SIG-M5 (cell line): ENCODE data around the gene SH3PXD2B.

Source experiments
- DNase-seq: peaks from one replicate; lab custom pipeline; 2025; lab: John Stamatoyannopoulos, UW

SH3PXD2B gene

GRCh38 chr5:172436879-172437369, 17.4 kb downstream of the SH3PXD2B start:
- DNase-seq = no peak

DNA sequence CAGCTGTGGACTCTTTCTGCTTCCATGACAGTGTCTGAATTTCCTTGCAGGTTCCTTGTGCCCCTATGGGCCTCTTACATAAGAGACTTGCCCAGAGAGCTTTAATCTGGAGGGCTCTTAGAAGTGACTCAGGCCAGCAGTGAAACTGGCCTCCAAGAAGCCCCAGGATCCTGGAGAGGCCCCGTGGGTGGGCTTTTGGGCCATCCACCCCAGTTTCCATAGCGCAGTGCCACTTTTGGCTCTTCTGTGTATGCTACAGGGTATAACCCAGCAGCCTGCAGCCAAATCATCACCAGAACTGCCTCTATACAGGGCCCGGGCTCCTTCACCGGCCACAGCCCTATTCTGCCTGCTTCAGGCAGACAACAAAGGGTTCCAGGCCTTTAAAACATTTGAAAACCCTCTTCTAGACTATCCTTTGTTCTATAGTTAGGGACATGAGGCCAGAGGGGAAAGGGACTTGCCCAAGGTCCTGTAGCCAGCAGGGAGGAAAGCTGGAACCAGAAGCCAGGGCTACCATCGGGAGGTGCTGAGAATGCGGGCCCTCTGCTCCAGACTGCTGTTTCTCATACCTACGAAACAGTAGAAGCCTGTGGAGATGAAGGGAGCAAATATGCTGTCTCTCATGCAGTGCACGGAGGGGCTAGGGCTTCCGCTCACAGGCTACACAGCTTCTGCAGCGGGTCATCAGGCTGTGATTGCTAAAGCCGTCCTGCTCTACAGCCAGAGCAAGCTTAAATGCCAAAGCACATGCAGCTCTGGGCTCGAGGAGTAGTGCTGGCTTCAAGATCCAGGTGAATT, 18.0 kb downstream of the SH3PXD2B start:
- no peak for DNase-seq

- no peak for DNase-seq
Observed at GRCh38 chr5:172435362-172436077, 18.8 kb downstream of the SH3PXD2B start.

- no peak for DNase-seq
Observed at GRCh38 chr5:172434251-172434650, 20.1 kb downstream of the SH3PXD2B start.

- DNase-seq = no peak
Observed at GRCh38 chr5:172433513-172433912, 20.8 kb downstream of the SH3PXD2B start.

- DNase-seq = no peak
Observed at GRCh38 chr5:172433071-172433470, 21.3 kb downstream of the SH3PXD2B start.

DNA sequence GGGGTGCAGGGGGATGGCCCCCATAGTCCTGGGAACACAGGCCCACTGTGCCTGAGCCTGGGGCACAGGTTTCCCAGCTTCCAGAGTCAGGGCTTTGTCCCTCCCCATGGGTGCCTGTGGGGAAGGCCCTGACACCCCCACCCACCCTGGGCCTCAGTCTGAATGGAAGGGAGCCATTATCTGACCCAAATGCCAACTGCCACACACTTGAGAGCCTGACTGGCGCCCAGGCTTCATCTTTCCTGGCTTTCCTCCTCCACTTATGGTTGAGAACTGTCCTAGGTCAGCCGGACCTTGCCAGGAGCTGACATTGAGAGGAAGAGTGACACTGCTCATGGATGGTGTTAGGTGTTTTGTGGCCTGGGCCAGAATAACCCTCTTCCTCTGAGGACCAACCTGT, 24.0 kb downstream of the SH3PXD2B start:
- no peak for DNase-seq

GRCh38 chr5:172429201-172429940, 25.0 kb downstream of the SH3PXD2B start:
- DNase-seq = no peak

GRCh38 chr5:172428224-172429166, 25.8 kb downstream of the SH3PXD2B start:
- DNase-seq = no peak

GRCh38 chr5:172427202-172427601, 27.1 kb downstream of the SH3PXD2B start:
- no peak for DNase-seq

- no peak for DNase-seq
Observed at GRCh38 chr5:172426086-172426485, 28.2 kb downstream of the SH3PXD2B start.

DNA sequence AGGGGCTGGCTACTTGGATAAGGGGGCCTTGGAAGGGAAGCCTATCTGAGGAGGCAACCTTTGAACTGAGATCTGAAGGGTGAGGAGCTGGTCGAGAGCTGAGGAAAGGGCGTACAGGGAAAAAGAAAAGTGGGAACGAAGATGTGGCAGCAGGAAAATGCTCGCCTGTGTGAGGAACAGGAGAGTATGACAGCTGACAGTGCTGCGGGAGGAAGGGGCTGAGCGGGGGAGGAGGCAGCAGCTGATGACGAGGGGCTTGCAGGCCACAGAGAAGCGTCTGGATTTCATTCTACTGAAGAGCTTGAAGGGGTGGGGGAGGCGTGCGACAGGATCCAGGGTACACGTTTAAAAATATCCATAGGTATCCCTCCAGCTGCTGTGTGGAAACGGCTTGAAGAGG, 28.9 kb downstream of the SH3PXD2B start:
- DNase-seq = no peak

DNA sequence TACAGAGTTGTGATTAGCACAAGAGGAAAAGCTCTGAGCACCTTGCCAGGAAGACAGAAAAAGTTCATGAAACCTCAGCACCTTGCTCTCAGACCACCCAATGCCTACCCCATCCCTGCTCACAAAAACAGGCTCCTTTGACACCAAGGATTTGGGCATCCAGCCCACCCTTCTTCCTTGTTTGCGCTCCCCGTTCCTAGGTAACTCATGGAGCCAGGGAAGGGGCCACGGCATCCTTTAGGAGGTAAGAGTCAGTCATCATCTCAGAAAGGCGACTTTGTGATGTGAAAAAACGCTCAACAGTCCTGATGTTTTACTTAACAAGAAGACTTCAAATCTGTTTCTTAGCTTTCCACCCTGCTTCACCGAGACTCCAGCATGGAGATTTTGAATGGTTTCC, 29.5 kb downstream of the SH3PXD2B start:
- DNase-seq = no peak

DNA sequence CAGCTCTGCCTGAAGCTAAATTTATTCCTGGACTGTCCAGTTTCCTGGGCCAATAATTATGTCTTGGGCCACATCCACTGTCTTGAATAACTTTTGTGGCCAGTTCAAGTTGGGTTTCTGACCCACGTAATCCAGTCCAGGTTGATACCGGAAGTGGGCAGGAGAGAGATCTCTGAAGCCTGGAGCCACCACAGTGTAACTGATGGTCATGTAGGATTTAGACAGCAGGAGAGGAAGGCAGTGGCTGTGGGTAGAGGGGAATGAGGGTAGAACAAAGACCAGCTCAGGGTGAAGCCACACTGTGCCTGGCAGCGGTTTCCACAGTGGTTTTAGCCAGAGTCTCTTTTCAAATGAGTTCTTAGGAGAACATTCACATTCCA, 30.2 kb downstream of the SH3PXD2B start:
- DNase-seq = no peak

- DNase-seq = no peak
Observed at GRCh38 chr5:172423379-172424110, 30.8 kb downstream of the SH3PXD2B start.

GRCh38 chr5:172422255-172422654, 32.1 kb downstream of the SH3PXD2B start:
- DNase-seq = no peak

GRCh38 chr5:172421020-172421419, 33.3 kb downstream of the SH3PXD2B start:
- no peak for DNase-seq

DNA sequence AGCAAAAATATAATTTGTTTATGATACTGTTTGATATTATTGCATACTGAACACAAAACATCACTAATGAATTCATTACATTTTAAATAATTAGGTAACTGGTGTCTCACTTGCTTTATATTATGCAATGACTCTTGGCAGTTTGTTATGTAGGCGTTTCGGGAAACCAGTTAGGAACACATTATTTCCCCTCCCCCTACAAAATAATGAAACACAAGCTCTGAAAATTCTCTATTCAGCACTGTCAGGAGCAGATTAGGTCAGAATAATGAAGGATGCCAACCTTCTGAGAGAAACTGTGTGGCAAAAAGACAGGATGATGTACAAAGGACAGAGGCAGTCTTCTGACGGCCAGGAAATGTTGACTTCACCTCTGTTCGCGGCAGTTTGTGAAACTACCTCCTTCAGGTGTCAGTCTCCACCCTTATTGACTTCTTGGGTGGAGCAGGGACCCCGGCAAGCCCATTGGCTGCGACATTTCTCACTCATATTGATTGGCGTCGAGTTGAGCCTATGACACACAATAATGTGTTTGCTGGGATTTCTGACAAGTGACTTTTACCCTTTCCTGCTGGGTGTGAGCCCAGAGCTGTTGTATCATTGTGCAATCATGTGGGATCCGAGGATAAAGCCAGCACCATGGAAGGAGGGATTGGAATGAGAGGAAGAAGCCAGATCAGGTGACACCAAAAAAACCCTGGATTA, 33.9 kb downstream of the SH3PXD2B start:
- no peak for DNase-seq

DNA sequence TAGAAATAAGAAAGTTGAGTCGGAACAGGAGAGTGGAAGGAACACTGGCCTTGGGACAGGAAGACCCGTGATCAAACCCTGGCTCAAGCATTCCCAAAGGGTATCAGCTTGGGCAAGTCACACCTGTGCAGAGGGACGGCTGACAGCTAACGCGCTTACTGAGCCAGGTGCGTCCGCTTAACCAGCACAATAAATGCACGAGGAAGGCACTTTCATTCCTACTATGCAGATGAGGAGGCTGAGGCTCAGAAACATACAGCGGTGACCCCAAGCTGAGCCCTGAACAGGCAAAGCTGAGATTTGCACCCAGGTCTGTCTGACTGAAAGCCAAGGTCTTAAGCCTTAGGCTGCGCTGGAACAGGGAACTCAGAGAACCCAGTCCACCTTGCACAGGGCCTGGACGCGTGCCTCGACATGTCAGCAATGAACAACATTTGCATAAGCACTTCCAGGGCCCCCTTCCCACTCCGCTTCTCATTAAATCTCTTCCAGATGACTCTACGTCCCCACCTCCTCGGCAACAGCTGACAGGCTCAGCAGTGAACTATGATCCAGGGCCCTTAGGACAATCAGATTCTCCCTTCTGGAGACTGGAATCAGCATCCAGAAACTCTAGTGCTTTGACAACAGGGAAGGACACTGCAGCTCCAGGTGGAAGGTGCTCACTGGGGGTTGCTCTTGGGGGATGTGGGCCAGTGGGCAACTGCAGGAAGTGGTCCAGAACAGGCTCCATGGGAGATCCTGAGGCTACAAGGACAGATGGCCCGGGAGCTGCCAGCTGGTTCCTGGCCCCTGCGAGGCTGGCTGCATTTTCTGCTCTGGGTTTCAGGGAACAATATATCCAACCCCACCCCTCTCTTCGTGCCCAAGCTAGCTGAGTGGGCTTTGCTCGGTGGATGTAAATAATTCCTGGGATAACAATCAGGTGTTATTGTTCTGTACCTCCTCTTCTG, 35.2 kb downstream of the SH3PXD2B start:
- no peak for DNase-seq
